Measurements from ENCODE around the gene TRPM3.

Gene TRPM3

DNA sequence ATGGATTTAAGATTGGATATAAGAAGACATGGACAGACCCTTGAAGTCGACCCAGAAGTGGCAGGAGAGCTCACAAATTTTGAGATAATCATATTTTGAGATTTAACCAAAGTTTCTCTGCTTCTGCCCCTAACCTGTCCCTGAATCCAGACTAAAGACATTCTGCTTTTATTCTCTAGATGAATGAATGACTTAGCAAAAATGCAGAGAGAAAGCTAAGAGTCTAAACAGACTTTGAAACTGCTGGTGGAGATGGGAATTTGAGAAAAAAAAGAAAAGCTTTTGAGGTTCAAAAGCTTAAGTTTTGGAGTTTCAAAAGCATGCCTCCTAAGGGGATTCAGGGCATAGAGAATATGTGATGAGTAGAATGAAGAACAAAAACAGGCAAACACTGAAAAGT is 621.8 kb downstream of the TRPM3 start:
- in situ Hi-C loops (cut with HindIII; ENCODE audit: low sequenced_read_pairs): no loop called here
- no peak for DNase-seq (ENCODE audit: low read depth)
- TF ChIP-seq, protein P1, sequence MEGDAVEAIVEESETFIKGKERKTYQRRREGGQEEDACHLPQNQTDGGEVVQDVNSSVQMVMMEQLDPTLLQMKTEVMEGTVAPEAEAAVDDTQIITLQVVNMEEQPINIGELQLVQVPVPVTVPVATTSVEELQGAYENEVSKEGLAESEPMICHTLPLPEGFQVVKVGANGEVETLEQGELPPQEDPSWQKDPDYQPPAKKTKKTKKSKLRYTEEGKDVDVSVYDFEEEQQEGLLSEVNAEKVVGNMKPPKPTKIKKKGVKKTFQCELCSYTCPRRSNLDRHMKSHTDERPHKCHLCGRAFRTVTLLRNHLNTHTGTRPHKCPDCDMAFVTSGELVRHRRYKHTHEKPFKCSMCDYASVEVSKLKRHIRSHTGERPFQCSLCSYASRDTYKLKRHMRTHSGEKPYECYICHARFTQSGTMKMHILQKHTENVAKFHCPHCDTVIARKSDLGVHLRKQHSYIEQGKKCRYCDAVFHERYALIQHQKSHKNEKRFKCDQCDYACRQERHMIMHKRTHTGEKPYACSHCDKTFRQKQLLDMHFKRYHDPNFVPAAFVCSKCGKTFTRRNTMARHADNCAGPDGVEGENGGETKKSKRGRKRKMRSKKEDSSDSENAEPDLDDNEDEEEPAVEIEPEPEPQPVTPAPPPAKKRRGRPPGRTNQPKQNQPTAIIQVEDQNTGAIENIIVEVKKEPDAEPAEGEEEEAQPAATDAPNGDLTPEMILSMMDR (IDR thresholded peaks at IDR 0.05; ENCODE audit: low read depth, low read length, missing control alignments): no peak
- H3K4me3 ChIP-seq (ENCODE audit: low read depth, low read length): no peak overlapping the region

DNA sequence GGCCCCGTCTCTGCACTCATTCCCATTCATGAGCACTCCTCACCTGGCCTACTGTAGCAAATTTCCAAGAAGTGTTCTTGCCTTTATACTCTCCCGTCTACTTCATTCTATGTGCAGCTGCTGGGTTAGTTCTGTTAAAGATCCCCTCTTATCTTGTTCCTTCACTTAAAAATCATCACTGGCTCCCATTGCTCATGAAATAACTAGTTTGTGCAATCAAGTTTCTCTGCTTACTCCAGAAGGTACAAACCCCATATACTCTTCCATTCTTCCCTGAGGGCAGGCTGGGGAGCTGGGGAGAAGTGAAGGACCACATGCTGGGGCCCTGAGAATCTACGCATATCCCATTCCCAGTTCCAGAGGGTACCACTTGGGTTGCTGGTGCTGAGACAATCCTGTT is 622.6 kb downstream of the TRPM3 start:
- DNase-seq (ENCODE audit: low read depth): no peak
- TF ChIP-seq, protein P1 (IDR thresholded peaks at IDR 0.05; ENCODE audit: low read depth, low read length, missing control alignments): no peak
- no peak overlapping the region for H3K4me3 ChIP-seq (ENCODE audit: low read depth, low read length)
- in situ Hi-C loops (cut with HindIII; ENCODE audit: low sequenced_read_pairs): no loop called here

DNA sequence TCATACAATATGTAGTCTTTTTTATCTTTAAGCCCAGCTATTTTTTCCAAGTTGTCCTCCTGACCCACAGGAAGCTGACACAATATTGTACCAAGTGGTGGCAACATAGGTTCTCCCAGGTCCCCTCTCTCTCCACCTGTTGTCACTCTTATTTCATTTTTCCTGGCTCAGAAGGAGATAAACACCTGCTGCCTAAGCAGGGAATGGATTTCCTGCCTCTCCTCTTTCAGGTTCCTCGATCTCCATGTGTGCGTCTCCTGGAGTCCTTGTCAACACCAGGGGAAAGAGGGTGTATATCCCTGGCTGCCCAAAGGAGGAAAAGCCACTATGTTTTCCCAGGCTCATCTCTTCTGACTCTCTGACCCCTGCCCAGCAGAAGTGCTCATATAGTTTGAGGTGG is 625.2 kb downstream of the TRPM3 start:
- TF ChIP-seq, protein P1 (IDR thresholded peaks at IDR 0.05; ENCODE audit: low read depth, low read length, missing control alignments): no peak
- DNase-seq (ENCODE audit: low read depth): no peak
- H3K4me3 ChIP-seq (ENCODE audit: low read depth, low read length): no peak overlapping the region
- in situ Hi-C loops (cut with HindIII; ENCODE audit: low sequenced_read_pairs): no loop called here

DNA sequence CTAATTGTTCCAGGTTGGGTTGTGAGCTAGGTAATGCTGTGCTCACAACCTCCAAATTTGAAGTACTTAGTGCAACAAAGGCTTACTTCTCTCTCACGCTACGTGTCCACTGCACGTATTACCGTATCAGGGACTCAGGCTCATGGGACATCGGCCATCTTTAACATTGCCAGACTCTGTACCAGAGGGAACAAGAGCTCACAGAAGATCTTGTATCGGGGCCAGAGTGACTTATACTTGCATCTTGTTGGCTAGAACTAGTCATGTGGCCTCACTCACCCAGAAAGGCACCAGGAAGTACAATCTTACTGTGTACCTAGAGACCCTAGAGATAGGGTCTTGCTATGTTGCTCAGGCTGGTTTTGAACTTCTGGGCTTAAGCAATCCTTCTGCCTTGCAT is 625.9 kb downstream of the TRPM3 start:
- H3K4me3 ChIP-seq (ENCODE audit: low read depth, low read length): no peak overlapping the region
- TF ChIP-seq, protein P1 (IDR thresholded peaks at IDR 0.05; ENCODE audit: low read depth, low read length, missing control alignments): no peak
- DNase-seq (ENCODE audit: low read depth): no peak
- in situ Hi-C loops (cut with HindIII; ENCODE audit: low sequenced_read_pairs): no loop called here

DNA sequence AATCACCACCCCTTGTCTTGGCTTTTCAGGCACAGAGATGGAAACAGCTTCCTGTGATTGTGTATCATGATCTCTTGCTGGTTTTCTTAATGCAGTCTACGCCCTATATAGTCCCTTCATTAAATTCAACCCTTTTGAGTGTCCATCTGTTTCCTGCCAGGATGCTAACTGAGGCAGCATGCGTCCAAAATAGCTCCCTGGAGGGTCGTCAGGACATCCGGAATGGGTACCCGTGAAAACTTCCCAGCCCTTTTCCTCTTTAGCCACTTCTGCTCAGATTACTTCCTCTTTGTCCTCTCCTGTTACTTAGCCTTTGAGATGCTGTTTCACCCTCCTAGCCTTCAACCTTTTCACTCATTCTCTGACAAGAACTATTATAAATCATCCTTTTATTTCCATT is 627.2 kb downstream of the TRPM3 start:
- no peak for DNase-seq (ENCODE audit: low read depth)
- TF ChIP-seq, protein P1 (IDR thresholded peaks at IDR 0.05; ENCODE audit: low read depth, low read length, missing control alignments): no peak
- no peak overlapping the region for H3K4me3 ChIP-seq (ENCODE audit: low read depth, low read length)
- in situ Hi-C loops (cut with HindIII; ENCODE audit: low sequenced_read_pairs): no loop called here

DNA sequence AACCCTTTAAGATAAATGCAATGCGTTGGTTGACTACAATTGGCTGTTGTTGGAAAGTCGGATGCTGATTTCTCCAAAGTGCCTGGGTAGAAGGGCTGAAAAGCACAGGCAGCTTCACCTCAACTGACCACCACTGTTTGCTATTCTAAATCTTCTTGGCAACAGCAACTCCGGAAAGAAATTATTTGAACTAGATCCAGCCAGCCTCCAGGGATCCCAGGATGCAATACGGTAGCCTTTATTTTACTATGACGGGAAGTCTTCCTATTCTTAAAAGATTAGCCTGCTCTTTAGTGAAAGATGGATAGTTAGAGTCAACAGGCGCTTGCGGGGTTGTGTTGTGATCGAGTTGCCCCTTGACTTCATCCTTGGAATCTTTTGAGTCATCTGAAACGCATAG is 628.4 kb downstream of the TRPM3 start:
- no peak overlapping the region for H3K4me3 ChIP-seq (ENCODE audit: low read depth, low read length)
- TF ChIP-seq, protein P1 (IDR thresholded peaks at IDR 0.05; ENCODE audit: low read depth, low read length, missing control alignments): no peak
- DNase-seq (ENCODE audit: low read depth): peak; percentile 43
- in situ Hi-C loops (cut with HindIII; ENCODE audit: low sequenced_read_pairs): no loop called here

DNA sequence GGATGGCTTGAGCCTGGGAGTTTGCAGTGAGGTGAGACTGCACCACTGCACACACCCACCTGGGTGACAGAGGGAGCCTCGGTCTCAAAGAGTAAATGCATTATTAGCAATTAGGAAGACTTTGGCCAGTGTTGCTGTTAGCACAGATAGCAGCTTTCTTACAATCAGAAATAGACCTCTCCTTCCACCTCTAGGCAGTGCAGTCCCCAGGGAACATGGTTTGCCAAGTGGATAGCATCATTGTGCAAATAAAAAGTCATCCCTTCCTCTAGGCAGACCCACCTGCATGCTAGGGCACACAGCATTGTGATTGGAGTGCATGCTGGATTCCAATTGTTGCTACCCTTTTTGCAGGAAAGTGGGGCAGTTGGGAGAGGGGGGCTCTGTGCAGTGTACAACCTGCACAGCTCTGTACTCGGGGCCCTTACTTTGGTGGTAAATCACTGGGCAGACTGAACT is 629.1 kb downstream of the TRPM3 start:
- H3K4me3 ChIP-seq (ENCODE audit: low read depth, low read length): no peak overlapping the region
- TF ChIP-seq, protein P1 (IDR thresholded peaks at IDR 0.05; ENCODE audit: low read depth, low read length, missing control alignments): no peak
- in situ Hi-C loops (cut with HindIII; ENCODE audit: low sequenced_read_pairs): no loop called here
- no peak for DNase-seq (ENCODE audit: low read depth)
